RCC 7860 (cell line): Measurements from ENCODE around the gene TMC7.

ENCODE experiments used
- DNase-seq: peaks from one replicate; pipeline ENCODE4 v3.0.0-alpha.2; 2015; ENCODE audit warnings: low spot score
- FAIRE-seq: peaks from 2 replicates; lab custom pipeline; 2012; peaks lifted over from hg19 to GRCh38; lab: Jason Lieb, UNC

Gene TMC7

GRCh38 chr16:19021747-19022146 is 38.0 kb downstream of the TMC7 start:
- FAIRE-seq (no peak), DNase-seq (no peak)

GRCh38 chr16:19027416-19027815 is 43.7 kb downstream of the TMC7 start:
- DNase-seq (no peak), FAIRE-seq (no peak)

GRCh38 chr16:19029980-19030379 is 46.2 kb downstream of the TMC7 start:
- FAIRE-seq (no peak), DNase-seq (no peak)

- no peak for DNase-seq
- FAIRE-seq: no peak
Observed at GRCh38 chr16:19031738-19032137, 48.0 kb downstream of the TMC7 start.

- FAIRE-seq (no peak), DNase-seq (no peak)
Observed at GRCh38 chr16:19033761-19034160, 50.0 kb downstream of the TMC7 start.

- no peak for DNase-seq
- no peak for FAIRE-seq
Observed at GRCh38 chr16:19040400-19040799, 56.7 kb downstream of the TMC7 start.

GRCh38 chr16:19044769-19045168 is 61.0 kb downstream of the TMC7 start:
- DNase-seq: no peak
- no peak for FAIRE-seq

- DNase-seq: no peak
- no peak for FAIRE-seq
Observed at GRCh38 chr16:19046062-19046461, 62.3 kb downstream of the TMC7 start.

GRCh38 chr16:19062706-19063105 is 79.0 kb downstream of the TMC7 start:
- DNase-seq (no peak), FAIRE-seq (no peak)

- FAIRE-seq (no peak), DNase-seq (no peak)
Observed at GRCh38 chr16:19066988-19067348, 83.2 kb downstream of the TMC7 start.

- FAIRE-seq: peak; percentile 89
- peak; percentile 99 for DNase-seq
Observed at GRCh38 chr16:19067349-19068236, 83.9 kb downstream of the TMC7 start, which contains the start of gene COQ7. Gene COQ7 (plus strand): TSS chr16:19067614. CDS start chr16:19067665, 51 bp downstream.

- FAIRE-seq (no peak), DNase-seq (no peak)
Observed at GRCh38 chr16:19068237-19068815, 84.6 kb downstream of the TMC7 start.

- no peak for FAIRE-seq
- DNase-seq: peak; percentile 27
Observed at GRCh38 chr16:19071811-19072777, 88.4 kb downstream of the TMC7 start.

- DNase-seq (no peak), FAIRE-seq (no peak)
Observed at GRCh38 chr16:19073344-19073743, 89.6 kb downstream of the TMC7 start.

GRCh38 chr16:19073863-19074262 is 90.1 kb downstream of the TMC7 start:
- FAIRE-seq (no peak), DNase-seq (no peak)

- FAIRE-seq (no peak), DNase-seq (no peak)
Observed at GRCh38 chr16:19075511-19075910, 91.8 kb downstream of the TMC7 start.

GRCh38 chr16:19077879-19078278 is 94.1 kb downstream of the TMC7 start:
- no peak for FAIRE-seq
- DNase-seq: no peak

- no peak for DNase-seq
- FAIRE-seq: no peak
Observed at GRCh38 chr16:19083670-19084069, 99.9 kb downstream of the TMC7 start.

GRCh38 chr16:19084139-19084538 is 100.4 kb downstream of the TMC7 start:
- FAIRE-seq (no peak), DNase-seq (no peak)

- FAIRE-seq: no peak
Observed at GRCh38 chr16:19084879-19085278, 101.1 kb downstream of the TMC7 start.

GRCh38 chr16:19085679-19086200 is 102.0 kb downstream of the TMC7 start:
- no peak for FAIRE-seq
- DNase-seq: peak; percentile 37

More at GRCh38 chr16:19084879-19085278, 101.1 kb downstream of the TMC7 start:
- DNase-seq: no peak
